GM19023 (cell line): ENCODE results near the gene RTEL1.
"Not testable (repeated sequence)": the region's sequence is repeated elsewhere in the genome, so short reads cannot be mapped to it uniquely, and the experiment has no call there.

Experiments
- ATAC-seq: cut with Tn5 transposase; IDR thresholded peaks from one replicate; pipeline ENCODE4 v1.9.1; 2021; ENCODE audit warnings: mild to moderate bottlenecking, moderate library complexity; ENCODE audit not compliant: unreplicated experiment

Gene RTEL1

DNA sequence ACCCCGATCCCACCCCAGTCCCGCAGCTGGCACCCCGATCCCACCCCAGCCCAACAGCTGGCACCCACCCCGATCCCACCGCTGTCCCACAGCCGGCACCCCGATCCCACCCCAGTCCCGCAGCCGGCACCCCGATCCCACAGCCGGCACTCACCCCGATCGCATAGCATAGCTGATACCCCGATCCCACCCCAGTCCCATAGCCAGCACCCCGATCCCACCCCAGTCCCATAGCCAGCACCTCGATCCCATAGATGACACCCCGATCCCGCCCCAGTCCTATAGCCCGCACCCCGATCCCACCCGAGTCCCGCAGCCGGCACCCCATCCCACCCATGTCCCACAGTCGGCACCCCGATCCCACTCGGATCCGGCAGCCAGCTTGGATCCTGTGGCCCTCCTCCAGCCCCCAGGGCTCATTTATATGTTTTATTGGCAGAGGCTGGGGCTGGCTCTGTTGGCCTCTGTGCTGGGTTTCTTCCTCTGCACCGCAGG, 30.3 kb upstream of the RTEL1 start:
- no peak for ATAC-seq

DNA sequence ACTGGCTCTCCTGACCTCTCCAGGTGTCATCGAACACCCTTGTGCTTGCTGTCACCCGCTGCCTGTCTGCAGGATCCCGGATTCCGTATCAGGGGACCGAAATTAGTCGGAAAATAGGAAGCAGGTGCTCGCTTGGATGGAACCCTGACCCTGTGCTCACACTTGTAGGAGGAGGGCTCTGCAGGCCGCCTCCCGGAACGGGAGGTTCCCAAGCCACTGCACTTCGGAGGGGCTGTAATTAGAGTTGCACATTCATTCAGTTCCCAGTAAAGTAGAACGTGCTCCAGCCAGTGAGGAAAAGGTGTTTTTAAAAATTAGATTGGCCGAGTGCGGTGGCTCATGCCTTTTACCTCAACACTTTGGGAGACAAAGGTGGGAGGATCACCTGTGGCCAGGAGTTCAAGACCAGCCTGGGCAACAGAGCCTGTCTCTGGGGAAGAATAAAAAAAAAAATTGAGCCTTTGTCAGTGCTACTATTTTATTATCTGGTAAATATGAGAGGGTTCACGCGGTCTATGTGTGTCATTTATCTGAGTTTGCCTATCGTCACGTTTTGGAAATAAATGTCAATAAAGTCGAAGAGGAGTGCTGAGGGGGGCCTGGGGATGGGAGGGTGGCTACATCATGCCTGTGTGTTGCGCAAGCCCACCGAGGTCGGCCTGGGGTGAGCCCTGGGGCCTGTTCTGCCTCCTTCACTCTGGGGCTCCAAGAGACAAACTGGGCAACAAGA, 29.7 kb upstream of the RTEL1 start:
- no peak for ATAC-seq

DNA sequence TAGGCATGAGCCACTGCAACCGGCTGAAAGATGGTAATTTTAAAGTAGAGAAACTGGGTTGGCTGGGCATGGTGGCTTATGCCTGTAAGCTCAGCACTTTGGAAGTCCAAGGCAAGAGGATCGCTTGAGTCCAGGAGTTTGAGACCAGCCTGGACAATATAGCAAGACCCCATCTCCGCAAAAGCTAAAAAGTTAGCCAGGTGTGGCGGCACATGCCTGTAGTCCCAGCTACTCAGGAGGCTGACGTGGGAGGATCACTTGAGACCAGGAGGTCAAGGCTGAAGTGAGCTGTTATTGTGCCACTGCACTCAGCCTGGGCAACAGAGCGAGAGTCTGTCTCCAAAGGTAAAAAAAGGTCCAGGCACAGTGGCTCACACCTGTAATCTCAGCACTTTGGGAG, 27.2 kb upstream of the RTEL1 start:
- not testable (repeated sequence) for ATAC-seq

DNA sequence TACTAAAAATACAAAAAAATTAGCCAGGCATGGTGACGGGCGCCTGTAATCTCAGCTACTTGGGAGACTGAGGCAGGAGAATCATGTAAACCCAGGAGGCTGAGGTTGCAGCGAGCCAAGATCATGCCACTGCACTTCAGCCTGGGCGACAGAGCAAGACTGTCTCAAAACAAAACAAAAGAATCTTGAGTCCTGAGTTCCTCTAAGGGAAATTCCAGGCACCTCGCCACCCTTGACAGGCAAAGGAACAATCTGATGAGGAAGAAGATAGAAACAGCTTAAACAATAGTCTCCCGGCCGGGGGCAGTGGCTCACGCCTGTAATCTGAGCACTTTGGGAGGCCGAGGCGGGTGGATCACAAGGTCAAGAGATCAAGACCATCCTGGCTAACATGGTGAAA, 26.7 kb upstream of the RTEL1 start:
- ATAC-seq: not testable (repeated sequence)

DNA sequence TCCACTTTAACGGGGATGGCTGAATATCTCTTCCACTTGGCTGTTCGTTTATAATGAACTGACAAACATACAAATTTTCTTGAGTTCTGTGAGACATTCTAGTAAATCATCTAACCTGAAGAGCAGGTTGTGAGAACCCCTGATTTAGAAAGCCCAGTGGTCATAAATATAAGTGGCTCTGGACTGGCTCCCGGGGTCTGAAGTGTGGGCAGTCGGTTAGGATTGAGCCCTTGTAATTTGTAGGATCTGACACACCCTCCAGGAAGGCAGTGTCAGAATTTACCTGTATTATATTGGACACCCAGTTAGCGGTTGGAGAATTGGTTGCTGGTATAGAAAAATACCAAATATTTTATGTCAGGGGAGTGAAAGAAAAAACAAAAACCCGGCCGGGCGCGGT, 24.4 kb upstream of the RTEL1 start:
- ATAC-seq: no peak

DNA sequence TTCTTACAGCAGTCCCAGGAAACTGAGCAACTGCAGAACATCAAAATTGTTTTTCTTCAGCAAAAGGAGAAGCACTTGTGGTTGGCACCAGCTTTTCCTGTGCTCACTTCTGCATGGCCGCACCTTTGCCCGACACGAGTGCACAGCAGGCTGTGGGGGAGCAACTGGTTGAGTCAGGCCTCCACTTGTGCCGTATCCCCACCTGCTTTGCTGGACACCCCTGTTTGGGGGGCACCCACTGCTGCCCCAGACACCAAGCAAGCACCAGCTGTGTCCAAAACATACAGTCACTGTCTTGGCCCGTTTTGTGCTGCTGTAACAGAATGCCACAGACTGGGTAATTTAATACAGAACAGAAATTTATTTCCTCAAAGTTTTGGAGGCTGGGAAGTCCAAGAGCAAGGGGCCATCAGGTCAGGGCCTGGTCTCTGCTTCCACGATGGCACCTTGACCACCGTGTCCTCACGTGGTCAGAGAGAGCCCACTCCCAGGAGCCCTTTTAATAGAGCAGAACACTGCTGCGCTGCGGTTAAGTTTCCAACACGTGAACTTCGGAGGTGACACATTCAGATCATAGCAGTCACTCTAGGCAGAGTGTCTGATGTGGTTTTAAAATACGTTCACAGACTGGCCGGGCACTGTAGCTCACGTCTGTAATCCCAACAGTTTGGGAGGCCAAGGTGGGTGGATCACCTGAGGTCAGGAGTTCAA, 22.5 kb upstream of the RTEL1 start:
- no peak for ATAC-seq

DNA sequence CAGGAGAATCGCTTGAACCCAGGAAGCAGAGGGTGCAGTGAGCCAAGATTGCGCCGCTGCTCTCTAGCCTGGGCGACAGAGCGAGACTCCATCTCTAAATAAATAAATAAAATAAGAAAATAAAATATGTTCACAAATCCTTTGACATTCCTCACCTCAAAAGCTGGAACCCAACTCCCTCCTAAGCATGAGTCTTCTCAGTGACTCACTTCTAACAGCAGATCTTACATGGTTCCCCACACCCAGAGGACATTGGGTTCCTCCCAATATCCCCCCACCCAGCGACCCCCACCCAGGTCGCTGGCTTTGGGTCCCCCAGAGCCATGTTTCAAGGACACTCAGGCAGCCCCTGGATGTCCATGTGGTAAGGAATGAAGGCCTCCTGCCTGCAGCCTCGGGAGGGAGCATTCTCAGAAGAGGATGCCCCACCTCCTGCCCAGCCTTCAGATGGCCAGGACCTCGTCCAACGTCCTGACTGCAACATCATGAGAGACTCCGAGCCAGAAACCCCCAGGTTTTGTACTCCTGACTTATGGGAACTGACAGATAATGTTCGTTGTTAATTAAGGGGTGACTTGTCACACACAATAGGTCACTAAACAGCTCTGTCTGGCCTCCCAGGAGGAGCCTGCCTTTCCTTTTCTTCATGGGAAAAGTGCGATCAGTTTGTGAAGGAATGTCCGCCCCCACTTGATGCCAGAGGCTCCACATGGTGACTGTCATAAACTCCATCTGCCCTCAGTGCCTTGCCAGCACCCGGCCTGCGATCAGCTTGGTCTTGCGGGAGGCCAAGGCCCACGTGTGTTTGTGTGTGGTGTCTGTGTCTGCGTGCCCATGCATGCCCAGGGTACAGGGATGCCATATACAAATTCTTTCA, 21.1 kb upstream of the RTEL1 start:
- no peak for ATAC-seq

DNA sequence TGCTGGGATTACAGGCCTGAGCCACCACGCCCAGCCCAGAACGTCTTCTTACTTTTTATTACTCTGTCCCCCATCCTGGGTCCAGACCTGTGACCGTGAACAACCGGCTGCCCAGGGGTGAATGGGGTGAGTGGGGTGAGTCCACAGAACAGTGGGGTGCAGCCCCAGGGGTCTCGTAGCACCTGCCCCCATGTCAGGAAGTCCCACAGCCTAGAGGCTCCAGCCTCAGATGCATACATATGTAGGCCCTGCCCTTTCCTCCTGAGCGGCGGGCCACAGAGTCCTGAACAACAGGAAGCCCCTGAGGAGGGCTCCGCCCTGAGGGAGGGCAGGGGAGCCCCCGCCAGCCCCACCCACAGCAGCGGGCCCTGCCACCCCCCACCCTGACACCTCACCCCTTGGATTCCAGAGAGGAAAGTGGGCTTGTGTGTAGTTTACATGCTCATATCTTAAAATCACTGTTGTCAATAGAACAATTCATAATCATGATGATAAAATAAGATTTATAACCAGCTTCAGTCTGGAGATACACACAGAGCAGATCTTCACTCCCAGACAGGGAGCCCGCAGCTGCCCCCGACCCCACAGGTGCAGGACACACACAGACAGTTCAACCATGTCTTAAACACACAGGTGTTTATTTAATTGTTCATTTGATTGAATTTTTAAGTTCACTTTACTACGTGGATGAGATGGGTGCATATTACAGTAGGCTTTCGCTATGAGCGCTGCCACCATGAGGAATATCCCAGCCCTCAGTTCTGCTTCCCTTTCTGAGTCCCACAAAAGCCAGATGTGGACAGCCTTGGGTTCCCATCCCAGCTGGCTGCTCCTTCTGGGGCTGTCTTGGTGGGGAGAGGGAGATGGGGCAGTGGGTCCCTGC, 18.8 kb upstream of the RTEL1 start:
- no peak for ATAC-seq

DNA sequence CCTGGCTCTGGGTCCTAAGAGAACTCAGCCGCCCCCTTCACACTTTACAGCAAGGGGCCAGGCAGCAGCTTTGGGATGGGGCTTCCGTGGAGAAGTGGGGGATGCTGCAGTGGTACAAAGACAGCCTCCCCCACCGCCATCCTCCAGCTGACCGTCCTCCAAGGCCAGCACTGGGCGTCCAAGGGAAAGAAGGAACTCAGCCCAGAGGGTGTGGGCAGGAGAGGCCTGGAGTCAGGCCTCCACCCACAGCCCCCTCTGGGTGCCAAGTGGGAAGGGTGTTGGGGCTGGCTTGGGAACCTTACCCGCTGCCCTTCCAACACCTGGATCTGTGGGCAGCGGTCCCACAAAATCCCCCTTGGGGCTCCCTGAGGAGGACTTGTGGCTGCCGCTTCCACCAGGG, 18.0 kb upstream of the RTEL1 start:
- no peak for ATAC-seq

DNA sequence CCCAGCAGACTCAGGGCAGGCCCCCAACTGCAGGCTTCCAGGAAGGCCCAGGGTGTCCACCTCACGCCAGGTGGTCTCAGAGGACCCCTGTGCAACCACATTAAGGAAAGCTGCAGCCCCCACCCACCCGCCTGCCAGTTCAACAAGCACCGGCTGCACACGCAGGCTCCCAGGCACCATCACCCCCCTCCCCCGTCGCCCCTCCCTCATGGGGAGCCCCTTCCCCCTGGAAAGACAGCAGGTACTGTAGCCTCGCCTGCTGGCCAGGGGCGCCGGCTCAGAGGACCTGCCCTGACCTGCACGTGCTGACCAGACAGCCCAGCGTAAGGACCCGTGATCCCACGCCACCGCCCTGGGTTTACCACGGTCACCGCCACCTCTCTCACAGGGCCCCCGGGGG, 17.4 kb upstream of the RTEL1 start:
- peak; percentile 6 for ATAC-seq

DNA sequence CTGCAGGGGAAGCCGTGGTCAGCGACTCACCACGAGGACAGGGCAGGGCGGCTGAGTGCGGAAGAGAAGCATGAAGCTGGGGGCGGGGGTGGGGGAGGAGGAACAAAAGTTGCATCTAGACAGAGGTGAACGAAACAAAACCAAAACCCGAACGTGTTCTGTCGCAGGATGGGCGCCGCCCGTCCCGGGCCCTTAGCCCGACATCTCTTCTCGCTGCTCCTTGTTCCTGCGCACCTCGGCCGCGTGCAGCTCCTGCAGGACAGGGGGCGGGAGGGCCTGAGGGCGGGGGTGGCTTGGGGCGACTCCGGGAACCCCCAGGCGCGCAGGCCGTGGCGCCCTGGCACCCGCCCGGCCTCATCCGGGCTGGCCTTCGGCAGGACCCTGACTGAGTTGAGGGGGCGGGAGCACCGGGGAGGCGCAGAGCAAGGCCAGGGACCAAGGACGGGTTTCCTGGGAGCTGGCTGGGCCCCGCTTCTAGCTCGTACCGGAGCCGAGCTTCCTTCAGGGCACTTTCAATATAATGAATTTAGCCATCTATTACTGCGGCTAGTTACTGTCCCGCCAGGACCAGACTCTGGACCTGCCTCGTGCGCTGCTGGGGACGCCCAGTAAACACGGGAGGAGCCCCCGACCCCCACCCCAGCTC, 16.8 kb upstream of the RTEL1 start:
- ATAC-seq: peak; percentile 28

DNA sequence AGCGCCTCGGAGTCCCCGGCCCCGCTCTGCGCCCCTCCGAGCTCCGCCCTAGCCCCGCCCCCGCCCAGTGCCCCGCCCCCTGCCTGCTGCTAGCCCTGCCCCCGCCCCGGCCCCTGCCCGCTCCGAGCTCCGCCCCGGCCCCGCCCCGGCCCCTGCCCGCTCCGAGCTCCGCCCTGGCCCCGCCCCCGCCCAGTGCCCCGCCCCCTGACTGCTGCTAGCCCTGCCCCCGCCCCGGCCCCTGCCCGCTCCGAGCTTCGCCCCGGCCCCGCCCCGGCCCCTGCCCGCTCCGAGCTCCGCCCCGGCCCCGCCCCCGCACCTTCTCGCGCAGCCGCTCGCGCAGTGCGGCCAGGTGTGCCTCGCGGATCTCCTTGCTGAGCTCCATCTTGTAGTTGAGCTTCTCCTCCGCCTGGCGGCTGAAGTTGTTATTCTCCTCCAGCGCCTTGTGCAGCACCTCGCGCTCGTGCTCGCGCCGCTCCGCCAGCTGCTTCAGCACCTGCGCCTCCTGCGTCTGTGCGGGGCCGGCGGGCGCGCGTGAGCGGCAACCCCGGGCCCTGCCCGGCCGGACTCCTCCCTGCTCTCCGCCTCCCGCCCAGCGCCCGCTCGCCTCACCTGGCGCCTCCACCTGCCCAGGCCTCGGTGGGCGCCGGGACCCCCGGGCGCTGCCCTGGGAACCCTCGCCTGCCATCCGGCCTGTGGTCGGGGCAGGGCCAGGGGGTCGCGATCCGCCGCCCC, 16.2 kb upstream of the RTEL1 start:
- ATAC-seq: peak; percentile 69

DNA sequence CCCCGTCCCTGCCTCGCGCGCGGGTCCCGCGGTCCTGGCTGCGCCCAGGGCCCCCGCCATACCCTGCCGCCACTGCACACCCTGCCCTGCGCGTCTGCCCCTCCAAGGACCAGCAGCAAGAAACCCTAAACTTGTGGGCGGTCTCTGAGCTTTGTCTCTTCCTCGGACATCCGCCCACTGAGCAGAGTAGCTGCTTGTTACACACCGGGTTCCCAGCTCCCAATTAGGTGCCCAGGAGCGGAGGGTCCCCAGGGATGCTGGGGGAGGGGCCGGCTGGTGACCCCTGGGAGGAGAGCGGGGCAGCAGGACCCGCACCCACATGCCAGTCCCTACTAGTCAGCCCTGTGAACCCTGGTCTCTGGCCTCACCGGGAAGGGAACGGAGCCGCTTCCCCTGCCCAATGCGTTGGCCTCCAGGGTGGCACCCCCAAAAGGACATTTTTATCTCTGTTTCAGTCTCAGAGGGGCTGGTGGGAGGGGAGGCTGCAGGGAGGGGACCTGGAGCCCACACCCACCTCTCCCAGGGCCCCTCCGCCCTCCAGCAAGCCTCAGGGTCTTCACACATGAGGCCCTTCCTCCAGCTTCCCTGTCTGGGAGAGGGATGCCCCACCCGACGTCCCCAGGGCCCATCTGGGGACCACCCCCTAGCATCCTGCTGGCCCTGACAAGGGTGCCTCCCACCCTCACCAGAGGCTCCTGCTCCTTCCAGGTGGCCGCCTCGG, 15.4 kb upstream of the RTEL1 start:
- no peak for ATAC-seq

DNA sequence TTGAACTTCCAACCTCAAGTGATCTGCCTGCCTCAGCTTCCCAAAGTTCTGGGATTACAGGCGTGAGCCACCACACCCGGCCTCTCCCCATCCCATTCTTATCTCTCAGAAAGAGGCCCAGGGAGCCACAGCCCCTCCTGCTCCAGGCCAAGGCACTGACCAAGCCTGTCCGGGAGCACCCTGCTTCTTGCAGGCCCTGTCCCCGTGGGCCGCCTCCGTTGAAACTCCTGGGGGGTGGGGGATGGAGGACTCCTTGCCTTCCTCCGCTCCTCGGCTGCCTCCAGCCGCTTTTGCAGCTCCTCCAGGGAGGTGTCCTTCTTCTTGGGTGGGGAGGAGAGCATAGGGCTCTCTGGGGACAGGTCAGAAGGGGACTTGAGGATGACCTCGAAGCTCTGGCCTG, 14.6 kb upstream of the RTEL1 start:
- no peak for ATAC-seq

DNA sequence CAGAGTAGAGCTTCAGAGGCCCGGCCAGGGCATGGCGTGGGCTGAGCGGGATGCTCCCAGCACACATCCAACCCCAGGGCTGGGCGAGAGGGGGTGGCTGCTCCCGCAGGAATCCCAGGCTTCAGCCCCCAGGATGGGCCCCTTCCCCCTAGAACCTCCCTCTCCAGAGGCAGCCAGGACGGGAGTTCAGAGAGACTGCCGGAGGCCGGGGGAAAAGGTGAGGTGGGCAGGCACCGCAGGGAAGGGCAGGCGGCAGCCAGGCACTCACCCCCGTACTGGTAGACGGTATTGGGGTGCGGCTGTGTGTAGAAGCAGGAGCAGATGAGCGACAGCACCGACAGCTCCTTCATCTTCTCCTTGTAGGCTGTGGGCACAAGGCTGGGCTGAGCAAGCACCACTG, 14.2 kb upstream of the RTEL1 start:
- no peak for ATAC-seq

DNA sequence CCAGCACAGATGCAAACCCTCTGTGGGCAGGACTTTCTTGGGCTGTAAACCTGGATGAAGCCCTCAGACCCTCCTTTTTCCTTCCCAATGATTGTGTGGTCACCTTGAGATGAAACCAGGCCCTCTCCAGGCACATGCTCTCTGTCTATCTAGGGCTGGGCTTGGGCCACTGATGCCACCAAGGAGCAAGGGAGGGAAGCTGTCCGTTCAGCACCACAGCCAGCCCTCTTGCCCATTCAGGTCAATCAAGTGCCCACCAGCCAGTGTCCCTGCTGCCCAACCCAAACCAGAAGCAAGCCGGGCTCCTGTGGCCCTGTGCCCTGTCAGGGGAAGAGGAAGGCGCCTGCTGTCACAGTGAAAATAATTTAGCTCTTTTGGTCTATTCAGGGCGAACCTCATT, 12.9 kb upstream of the RTEL1 start:
- no peak for ATAC-seq

DNA sequence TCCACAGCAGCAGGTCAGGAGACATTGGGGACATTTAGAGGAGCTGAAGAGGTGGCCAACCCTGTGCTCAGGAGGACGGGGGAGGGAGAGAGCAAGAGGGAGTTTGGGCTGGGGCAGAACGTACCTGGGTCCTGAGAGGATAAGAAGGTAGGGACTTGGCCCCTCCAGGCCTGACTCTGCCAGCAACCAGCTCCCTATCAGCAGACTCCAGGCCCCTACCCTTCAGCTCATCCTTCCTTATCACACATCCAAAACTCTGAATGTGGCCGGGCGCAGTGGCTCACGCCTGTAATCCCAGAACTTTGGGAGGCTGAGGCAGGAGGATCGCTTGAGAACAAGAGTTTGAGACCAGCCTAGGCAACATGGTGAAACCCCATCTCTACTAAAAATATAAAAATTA, 9.9 kb upstream of the RTEL1 start:
- no peak for ATAC-seq

DNA sequence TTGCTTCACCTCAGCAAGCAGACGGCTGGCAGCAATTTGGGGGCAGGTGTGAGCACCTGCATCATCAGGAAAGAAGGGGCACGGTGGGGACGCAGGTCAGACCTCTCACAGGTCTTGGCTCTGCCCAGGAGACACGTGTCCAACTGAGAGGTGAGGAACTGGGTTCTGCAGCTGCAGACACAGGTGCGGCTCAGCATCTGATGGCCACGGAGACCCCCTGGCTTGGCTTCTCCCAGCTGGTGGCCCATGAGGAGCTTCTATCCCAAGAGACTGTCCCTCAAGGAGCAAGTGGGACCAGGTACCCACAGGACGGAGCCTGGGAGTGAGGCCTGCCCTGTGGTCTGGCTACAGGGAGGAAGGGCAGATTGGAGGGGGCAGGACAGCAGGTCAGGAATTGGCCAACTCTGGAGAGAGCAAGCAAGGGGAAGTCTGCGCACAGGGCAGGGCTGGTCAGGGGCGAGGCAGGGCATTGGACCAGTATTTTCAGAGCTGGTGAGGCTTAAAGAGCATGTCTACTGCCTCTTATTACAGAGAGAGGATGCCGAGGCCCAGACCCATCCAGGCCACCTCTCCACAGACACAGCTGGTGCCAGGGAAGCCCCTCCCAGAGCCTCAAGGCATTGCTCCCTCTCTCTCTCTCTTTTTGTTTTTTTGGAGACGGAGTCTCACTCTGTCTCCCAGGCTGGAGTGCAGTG, 9.1 kb upstream of the RTEL1 start:
- ATAC-seq: no peak
